H1 (cell line): ENCODE measurements around the gene BECN2. TPM values are rescaled to one million over a fixed set of nuclear protein-coding genes. Genes with fewer than 3 reads are reported as not detected.
A peak's percentile ranks its signal among the peaks of the same experiment; 100 is the strongest.

ENCODE experiments used
- CTCF ChIA-PET: fragments of 300-600 bp; sonication (Branson Sonifier 250); formaldehyde crosslinking; loops from one replicate; lab custom pipeline; 2021; ENCODE audit not compliant: partially characterized antibody; lab: Charles Lee
- POLR2A ChIA-PET: fragments of 300-600 bp; sonication (Branson Sonifier 250); formaldehyde crosslinking; loops from one replicate; lab custom pipeline; 2021; ENCODE audit warnings: inconsistent platforms; ENCODE audit not compliant: partially characterized antibody; lab: Charles Lee
- DNase-seq, 2 experiments: peaks; one replicate each; pipeline versions ENCODE4 v3.0.0 to v3.0.0-alpha.2; 2010 to 2022; ENCODE audit warnings: low spot score in 2 of 2, low read depth in 1 of 2, mixed read lengths in 1 of 2
- FAIRE-seq: peaks from 2 replicates; lab custom pipeline; 2011; peaks lifted over from hg19 to GRCh38; lab: Jason Lieb, UNC
- H2AFZ ChIP-seq: 2 replicates; pipeline ENCODE4 v1.8.1; 2012; ENCODE audit warnings: low read length, inconsistent platforms
- H2AK5ac ChIP-seq: 2 replicates; pipeline ENCODE4 v1.6.1; 2013; ENCODE audit warnings: low read depth, low read length
- H2BK120ac ChIP-seq: replicated peaks from 2 replicates; pipeline ENCODE3; 2013; ENCODE audit warnings: low read depth, low read length, inconsistent platforms
- H2BK12ac ChIP-seq: 2 replicates; pipeline ENCODE4 v1.6.1; 2013; ENCODE audit warnings: low read depth, low read length
- H2BK15ac ChIP-seq: 2 replicates; pipeline ENCODE4 v1.6.1; 2013; ENCODE audit warnings: low read length
- H2BK20ac ChIP-seq: 2 replicates; pipeline ENCODE4 v1.6.1; 2013; ENCODE audit warnings: low read length
- H2BK5ac ChIP-seq: 2 replicates; pipeline ENCODE4 v1.6.1; 2013; ENCODE audit warnings: low read depth, low read length
- H3K14ac ChIP-seq: 2 replicates; pipeline ENCODE4 v1.6.1; 2013; ENCODE audit warnings: inconsistent platforms; ENCODE audit not compliant: insufficient read length
- H3K18ac ChIP-seq: 2 replicates; pipeline ENCODE4 v1.6.1; 2013; ENCODE audit warnings: low read length; ENCODE audit errors: extremely low read depth
- H3K23ac ChIP-seq: 2 replicates; pipeline ENCODE4 v1.6.1; 2013; ENCODE audit warnings: inconsistent platforms; ENCODE audit not compliant: insufficient read length
- H3K23me2 ChIP-seq: 2 replicates; pipeline ENCODE4 v1.6.1; 2013; ENCODE audit warnings: low read depth, low read length
- H3K27ac ChIP-seq: 2 replicates; pipeline ENCODE4 v1.6.1; 2011; ENCODE audit warnings: low read depth, low read length, inconsistent platforms
- H3K27me3 ChIP-seq, 4 experiments: replicated peaks in 1 of 4; 1 replicate in 1 of 4; 2 replicates in 3 of 4; pipeline versions ENCODE4 v1.6.1 to v1.8.1; 2011 to 2013; ENCODE audit warnings: low read length in 3 of 4, mild to moderate bottlenecking in 3 of 4, inconsistent platforms in 2 of 4, mixed read lengths in 2 of 4, moderate library complexity in 1 of 4; ENCODE audit not compliant: control insufficient read depth in 3 of 4, insufficient read depth in 3 of 4; ENCODE audit errors: extremely low read depth in 1 of 4
- H3K36me3 ChIP-seq, 4 experiments: 2 replicates each; pipeline versions ENCODE4 v1.6.1 to v1.8.1; 2011 to 2013; ENCODE audit warnings: mild to moderate bottlenecking in 4 of 4, low read length in 3 of 4, moderate library complexity in 2 of 4, control low read depth in 1 of 4, inconsistent platforms in 1 of 4; ENCODE audit not compliant: insufficient read depth in 4 of 4, control insufficient read depth in 2 of 4
- H3K4ac ChIP-seq: replicated peaks from 2 replicates; pipeline ENCODE3; 2013; ENCODE audit warnings: low read length, low read depth, mixed read lengths, inconsistent platforms; ENCODE audit not compliant: insufficient read length
- H3K4me1 ChIP-seq, 4 experiments: replicated peaks in 1 of 4; 1 replicate in 1 of 4; 2 replicates in 3 of 4; pipeline versions ENCODE4 v1.6.1 to v1.8.1; 2011 to 2013; ENCODE audit warnings: low read length in 3 of 4, inconsistent platforms in 2 of 4, mixed read lengths in 1 of 4; ENCODE audit not compliant: insufficient read depth in 4 of 4, control insufficient read depth in 3 of 4
- H3K4me2 ChIP-seq, 2 experiments: 2 replicates each; pipeline versions ENCODE4 v1.6.1 to v1.8.1; 2011 to 2013; ENCODE audit warnings: low read depth in 2 of 2, low read length in 2 of 2, control low read depth in 1 of 2, inconsistent platforms in 1 of 2, mild to moderate bottlenecking in 1 of 2; ENCODE audit not compliant: insufficient read depth in 1 of 2
- H3K4me3 ChIP-seq, 4 experiments: fragments of 200-600, 300-600 bp in 1 of 4; sonication (generic), shearing (Covaris generic), sonication (Bioruptor Twin) in 1 of 4; 2 replicates each; pipeline versions ENCODE4 v1.5.1 to v1.8.1; 2011 to 2016; ENCODE audit warnings: low read length in 4 of 4, low read depth in 3 of 4, control low read depth in 2 of 4, inconsistent platforms in 2 of 4, mild to moderate bottlenecking in 2 of 4, mixed read lengths in 1 of 4, moderate library complexity in 1 of 4; ENCODE audit not compliant: insufficient read depth in 2 of 4; ENCODE audit errors: extremely low read depth in 1 of 4
- H3K56ac ChIP-seq: replicated peaks from 2 replicates; pipeline ENCODE3; 2013; ENCODE audit warnings: low read depth, mild to moderate bottlenecking, mixed read lengths, low read length, inconsistent platforms; ENCODE audit not compliant: insufficient read length
- H3K79me1 ChIP-seq: 2 replicates; pipeline ENCODE4 v1.6.1; 2013; ENCODE audit warnings: low read depth, low read length, control low read depth
- H3K79me2 ChIP-seq, 2 experiments: 2 replicates each; pipeline versions ENCODE4 v1.6.1 to v1.8.1; 2012 to 2013; ENCODE audit warnings: low read length in 2 of 2, mild to moderate bottlenecking in 2 of 2, inconsistent platforms in 1 of 2; ENCODE audit not compliant: insufficient read depth in 2 of 2, control insufficient read depth in 1 of 2
- H3K9ac ChIP-seq, 4 experiments: replicated peaks in 1 of 4; 1 replicate in 1 of 4; 2 replicates in 3 of 4; pipeline versions ENCODE4 v1.6.1 to v1.8.1; 2011 to 2013; ENCODE audit warnings: low read depth in 3 of 4, low read length in 3 of 4, control low read depth in 2 of 4, mild to moderate bottlenecking in 2 of 4, moderate library complexity in 2 of 4, inconsistent platforms in 1 of 4; ENCODE audit errors: extremely low read depth in 1 of 4
- H3K9me3 ChIP-seq, 2 experiments: 2 replicates each; pipeline versions ENCODE4 v1.6.1 to v1.8.1; 2012 to 2013; ENCODE audit warnings: mild to moderate bottlenecking in 2 of 2, moderate library complexity in 2 of 2, control low read depth in 1 of 2, inconsistent platforms in 1 of 2, low read depth in 1 of 2, low read length in 1 of 2, mixed read lengths in 1 of 2; ENCODE audit not compliant: insufficient read depth in 2 of 2
- H4K20me1 ChIP-seq, 2 experiments: replicated peaks in 1 of 2; 2 replicates each; pipeline versions ENCODE3 to v1.8.1; 2011 to 2013; ENCODE audit warnings: inconsistent platforms in 2 of 2, low read length in 2 of 2, mild to moderate bottlenecking in 1 of 2; ENCODE audit not compliant: insufficient read depth in 2 of 2, control insufficient read depth in 1 of 2
- H4K5ac ChIP-seq: 2 replicates; pipeline ENCODE4 v1.6.1; 2013; ENCODE audit warnings: low read length, low read depth, mixed read lengths, inconsistent platforms; ENCODE audit not compliant: insufficient read length
- H4K8ac ChIP-seq: 2 replicates; pipeline ENCODE4 v1.8.0; 2013; ENCODE audit warnings: mild to moderate bottlenecking, moderate library complexity, low read length, inconsistent platforms; ENCODE audit not compliant: insufficient read depth; ENCODE audit errors: extremely low read depth
- H4K91ac ChIP-seq: replicated peaks from 2 replicates; pipeline ENCODE3; 2013; ENCODE audit warnings: low read length, mixed read lengths, inconsistent platforms; ENCODE audit not compliant: insufficient read length
- BACH1 ChIP-seq: IDR thresholded peaks from 2 replicates; pipeline ENCODE4 v1.6.1; 2012; ENCODE audit warnings: low read length, improper control_type of control experiment
- CEBPB ChIP-seq: IDR thresholded peaks from 2 replicates; pipeline ENCODE4 v1.6.1; 2012; ENCODE audit warnings: low read depth, low read length
- CHD1 ChIP-seq: IDR thresholded peaks from 2 replicates; pipeline ENCODE4 v1.6.1; 2012; ENCODE audit warnings: low read depth, low read length, improper control_type of control experiment
- CHD2 ChIP-seq: IDR thresholded peaks from 2 replicates; pipeline ENCODE4 v1.6.1; 2012; ENCODE audit warnings: low read length, improper control_type of control experiment
- JUND ChIP-seq: IDR thresholded peaks from 2 replicates; pipeline ENCODE4 v1.6.1; 2011; ENCODE audit warnings: mild to moderate bottlenecking, improper control_type of control experiment, low read length
- KDM4A ChIP-seq: IDR thresholded peaks from one replicate; pipeline ENCODE4 v1.7.1; 2012; ENCODE audit warnings: low read depth, mild to moderate bottlenecking, moderate library complexity, low read length, inconsistent platforms; ENCODE audit not compliant: severe bottlenecking
- PHF8 ChIP-seq: fragments of 200-600 bp; sonication (generic); conservative IDR thresholded peaks from 2 replicates; pipeline ENCODE4 v1.7.1; 2012; ENCODE audit warnings: low read depth, mild to moderate bottlenecking, inconsistent platforms, low read length, moderate library complexity
- POLR2A ChIP-seq, 2 experiments: IDR thresholded peaks; 1 replicate in 1 of 2; 2 replicates in 1 of 2; pipeline ENCODE4 v1.6.1; 2011; ENCODE audit warnings: low read depth in 2 of 2, low read length in 2 of 2, mild to moderate bottlenecking in 2 of 2; ENCODE audit errors: control extremely low read depth in 1 of 2
- POU5F1 ChIP-seq: IDR thresholded peaks from 2 replicates; pipeline ENCODE4 v1.6.1; 2011; ENCODE audit warnings: low read depth, mild to moderate bottlenecking, low read length, moderate library complexity
- SIN3A ChIP-seq, 2 experiments: IDR thresholded peaks in 1 of 2; conservative IDR thresholded peaks in 1 of 2; 2 replicates each; pipeline ENCODE4 v1.6.1; 2011 to 2012; ENCODE audit warnings: low read length in 2 of 2, improper control_type of control experiment in 1 of 2, low read depth in 1 of 2, mild to moderate bottlenecking in 1 of 2
- SRF ChIP-seq: IDR thresholded peaks from 2 replicates; pipeline ENCODE4 v1.6.1; 2011; ENCODE audit warnings: mild to moderate bottlenecking, low read depth, low read length, moderate library complexity
- TEAD4 ChIP-seq: IDR thresholded peaks from 2 replicates; pipeline ENCODE4 v1.6.1; 2012; ENCODE audit warnings: low read depth, low read length, inconsistent platforms, mixed read lengths
- YY1 ChIP-seq: IDR thresholded peaks from 2 replicates; pipeline ENCODE4 v1.6.1; 2011; ENCODE audit warnings: low read depth, mild to moderate bottlenecking, low read length
- WGBS, 2 experiments: shearing (Covaris generic) in 1 of 2; methylation state at CpG; one replicate each; pipeline versions ENCODE4 v1.1.6 to v1.1.7; 2013 to 2015; ENCODE audit warnings: low lambda C conversion rate in 2 of 2, mixed read lengths in 2 of 2, inconsistent platforms in 1 of 2, low coverage in 1 of 2, missing lambda C conversion rate in 1 of 2; ENCODE audit not compliant: insufficient replicate concordance in 2 of 2, insufficient coverage in 1 of 2, insufficient read length in 1 of 2; ENCODE audit errors: extremely low coverage in 1 of 2, missing lambda C conversion rate in 1 of 2; 5-methylcytosine and 5-hydroxymethylcytosine counted together
- polyA plus RNA-seq, 7 experiments: library from polyadenylated mRNA; depleted of rRNA in 3 of 7; stranded (reverse) in 5 of 7; unstranded in 2 of 7; fragments of >200 nt in 5 of 7; fragments of 200-250 nt in 2 of 7; gene quantifications; 1 replicate in 5 of 7; 2 replicates in 1 of 7; 4 replicates in 1 of 7; pipeline versions ENCODE4 v1.2.1 to v1.2.3, GENCODE V29; 2011 to 2013; ENCODE audit warnings: missing spikeins in 2 of 7, mixed read lengths in 2 of 7
- total RNA-seq: library from RNA; stranded (reverse); fragmentation: NEBNext Ultra II Directional; extraction: Animal tissue kit (Norgen Biotek cat#: 25700); gene quantifications from 2 replicates; pipeline ENCODE4 v1.2.1, GENCODE V29; 2021

The BECN2 gene
- total and polyA plus RNA-seq, 2 of the 8 experiments (the other 6 are each of a cell fraction or from before 2014, with no cell fraction given): not detected

DNA sequence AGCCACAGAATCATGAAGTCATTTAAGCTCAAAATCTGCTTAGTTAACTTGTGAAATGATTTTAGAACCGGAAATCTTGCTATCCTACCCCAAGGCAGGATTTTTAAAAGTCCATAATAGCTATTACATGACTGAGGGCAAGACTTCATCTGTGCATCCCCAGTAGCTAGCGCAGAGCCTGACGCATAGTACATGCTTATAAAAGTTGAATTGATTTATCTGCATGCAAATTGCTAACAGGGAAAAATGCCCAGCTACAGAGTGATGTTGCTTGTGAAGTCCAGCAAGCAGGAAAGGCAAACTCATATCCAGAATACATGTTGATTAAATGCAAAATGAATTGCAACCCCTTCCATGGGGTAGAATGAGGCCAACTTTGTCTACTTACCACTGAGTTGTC is 49.4 kb downstream of the BECN2 start:
- Histone ChIP-seq H2AFZ (0 out of 2 replicates have a peak overlapping the region, but pooled peaks have one; percentile 21), H3K27ac (no peak overlapping the region), H3K36me3 (no peaks in the 10 kb centered on the region), H4K8ac (no peak overlapping the region), H3K27me3 (no peaks in the 10 kb centered on the region), H2BK120ac (no peak overlapping the region), H3K4me3 (no peak overlapping the region), H3K4ac (no peak overlapping the region), H2AK5ac (no peak overlapping the region), H2BK15ac (no peak overlapping the region), H2BK20ac (no peak overlapping the region), H3K23ac (no peak overlapping the region), H2BK12ac (no peak overlapping the region), H2BK5ac (no peak overlapping the region), H3K4me2 (no peak overlapping the region), H3K79me2 (no peaks in the 10 kb centered on the region), H3K23me2 (no peaks in the 10 kb centered on the region), H3K9ac (no peak overlapping the region), H3K4me1 (peaks cover 0 to 4% (median under 1%) of the 10 kb centered on the region in 4 experiments; a peak in 2 of 7 replicates), H4K91ac (no peak overlapping the region), H4K20me1 (no peaks in the 10 kb centered on the region), H3K9me3 (no peaks in the 10 kb centered on the region), H3K18ac (no peak overlapping the region), H3K79me1 (no peaks in the 10 kb centered on the region), H3K56ac (no peak overlapping the region), H4K5ac (no peak overlapping the region), H3K14ac (no peak overlapping the region)
- DNase-seq (no peak), FAIRE-seq (no peak)
- ChIA-PET POLR2A (no interaction called here), CTCF (interaction anchor here (0.6 to 6.8 kb wide), 6 partner anchors 8 to 1119 kb away, joined by 3 to 54 read pairs (median 4); partner anchors contain the start of gene MAP1LC3C)
- 91% methylated on average over 3 of the region's 3 CpGs; no CpG with 5 or more reads in 1 of the 2 experiments for WGBS, 2 experiments
- TF ChIP-seq KDM4A (no peak), SRF (no peak), CEBPB (no peak), PHF8 (no peak), CHD1 (no peak), CHD2 (no peak), POU5F1 (no peak), SIN3A (conservative IDR thresholded peaks at IDR 0.05 in 1 of 2, IDR thresholded peaks at IDR 0.05 in 1 of 2; ENCODE audit: low read depth in 1 of 2, low read length in 2 of 2) (no peak), YY1 (no peak), TEAD4 (no peak), POLR2A (IDR thresholded peaks at IDR 0.05; ENCODE audit: control extremely low read depth in 1 of 2, low read depth in 2 of 2, low read length in 2 of 2) (no peak), JUND (no peak), BACH1 (no peak)
